ENCODE measurements around the gene G6PD. TPM values are rescaled to one million over a fixed set of nuclear protein-coding genes. Genes with fewer than 3 reads are reported as not detected.

Gene G6PD
- total RNA-seq, 4 donors from 2014 or later = 47.2 to 288 (median 158) TPM

GRCh38 chrX:154481911-154482601, 64.6 kb downstream of the G6PD start:
- 62 to 77% methylated on average over 13 to 14 of the region's 14 CpGs for WGBS, 2 donors

More at GRCh38 chrX:154481911-154482601, 64.6 kb downstream of the G6PD start:
- peak in 1 of 2 donors; percentile 31 for DNase-seq
- Histone ChIP-seq H3K36me3 (no peaks in the 10 kb centered on the region), H3K9me3 (no peaks in the 10 kb centered on the region), H3K4me3 (replicated peaks in 1 of 3) (no peak overlapping the region), H3K27me3 (no peaks in the 10 kb centered on the region), H3K27ac (no peak overlapping the region), H3K4me1 (peaks cover 0 to 13% of the 10 kb centered on the region in 2 donors)
- intact Hi-C loops (cut with DNase I) = no loop called here
- TF ChIP-seq POLR2A (IDR thresholded peaks at IDR 0.05) = no peak
- TF ChIP-seq, protein P1, sequence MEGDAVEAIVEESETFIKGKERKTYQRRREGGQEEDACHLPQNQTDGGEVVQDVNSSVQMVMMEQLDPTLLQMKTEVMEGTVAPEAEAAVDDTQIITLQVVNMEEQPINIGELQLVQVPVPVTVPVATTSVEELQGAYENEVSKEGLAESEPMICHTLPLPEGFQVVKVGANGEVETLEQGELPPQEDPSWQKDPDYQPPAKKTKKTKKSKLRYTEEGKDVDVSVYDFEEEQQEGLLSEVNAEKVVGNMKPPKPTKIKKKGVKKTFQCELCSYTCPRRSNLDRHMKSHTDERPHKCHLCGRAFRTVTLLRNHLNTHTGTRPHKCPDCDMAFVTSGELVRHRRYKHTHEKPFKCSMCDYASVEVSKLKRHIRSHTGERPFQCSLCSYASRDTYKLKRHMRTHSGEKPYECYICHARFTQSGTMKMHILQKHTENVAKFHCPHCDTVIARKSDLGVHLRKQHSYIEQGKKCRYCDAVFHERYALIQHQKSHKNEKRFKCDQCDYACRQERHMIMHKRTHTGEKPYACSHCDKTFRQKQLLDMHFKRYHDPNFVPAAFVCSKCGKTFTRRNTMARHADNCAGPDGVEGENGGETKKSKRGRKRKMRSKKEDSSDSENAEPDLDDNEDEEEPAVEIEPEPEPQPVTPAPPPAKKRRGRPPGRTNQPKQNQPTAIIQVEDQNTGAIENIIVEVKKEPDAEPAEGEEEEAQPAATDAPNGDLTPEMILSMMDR (IDR thresholded peaks at IDR 0.05) = no peak

Small RNAs within 50 kb of the gene (small RNA-seq; reads per million reads assigned to genes)
- not detected for gene RN7SL697P

Other genes with a start within 250 kb of the G6PD start
- gene FLNA, start 172.2 kb downstream of the G6PD start, total RNA-seq = 100 to 1,000 TPM; 143 to 553 (median 291) TPM
- gene EMD, start 167.6 kb downstream of the G6PD start, total RNA-seq = 10 to 100 TPM; 36.5 to 71.6 (median 57.2) TPM
- 1,000 to 10,000 TPM; 1,199 to 6,548 (median 3,258) TPM for gene RPL10, start 148.5 kb downstream of the G6PD start, total RNA-seq
- 10 to 100 TPM; 40.7 to 92.9 (median 61.6) TPM for gene DNASE1L1, start 137.6 kb downstream of the G6PD start, total RNA-seq
- 10 to 100 TPM; 41.1 to 75.9 (median 59.0) TPM for gene TAFAZZIN, start 135.3 kb downstream of the G6PD start, total RNA-seq
- 100 to 1,000 TPM in 1 of 4 donors, 10 to 100 TPM in 3; 69.0 to 172 (median 84.4) TPM for gene ATP6AP1, start 118.2 kb downstream of the G6PD start, total RNA-seq
- gene GDI1, start 109.7 kb downstream of the G6PD start, total RNA-seq = 10 to 100 TPM; 59.7 to 86.2 (median 78.1) TPM
- 10 to 100 TPM; 39.9 to 76.3 (median 47.4) TPM for gene FAM50A, start 102.7 kb downstream of the G6PD start, total RNA-seq
- gene PLXNA3, start 88.6 kb downstream of the G6PD start, total RNA-seq = 10 to 100 TPM in 2 of 4 donors, 1 to 10 TPM in 2; 3.9 to 20.7 (median 14.1) TPM
- gene LAGE3, start 67.6 kb downstream of the G6PD start, total RNA-seq = 10 to 100 TPM; 10.2 to 18.9 (median 12.6) TPM
- gene UBL4A, start 60.2 kb downstream of the G6PD start, total RNA-seq = 10 to 100 TPM; 32.9 to 63.4 (median 41.3) TPM
- 10 to 100 TPM; 21.9 to 40.6 (median 29.3) TPM for gene SLC10A3, start 56.2 kb downstream of the G6PD start, total RNA-seq
- 10 to 100 TPM; 56.3 to 67.7 (median 65.3) TPM for gene FAM3A, start 30.6 kb downstream of the G6PD start, total RNA-seq
- gene IKBKG, start 774 bp upstream of the G6PD start, total RNA-seq = 10 to 100 TPM; 14.4 to 24.3 (median 16.8) TPM
- not detected for gene CTAG1A, start 38.3 kb upstream of the G6PD start, total RNA-seq
- gene CTAG1B, start 72.4 kb upstream of the G6PD start, total RNA-seq = not detected
- gene CTAG2, start 106.7 kb upstream of the G6PD start, total RNA-seq = not detected
- gene GAB3, start 204.2 kb upstream of the G6PD start, total RNA-seq = 10 to 100 TPM in 1 of 4 donors, 1 to 10 TPM in 3; 5.8 to 10.2 (median 8.1) TPM
- gene DKC1, start 216.0 kb upstream of the G6PD start, total RNA-seq = 10 to 100 TPM; 33.8 to 41.5 (median 35.2) TPM

Measured in thyroid gland (tissue), 4 donors.